Measurements from ENCODE around the gene FADS1.

DNA sequence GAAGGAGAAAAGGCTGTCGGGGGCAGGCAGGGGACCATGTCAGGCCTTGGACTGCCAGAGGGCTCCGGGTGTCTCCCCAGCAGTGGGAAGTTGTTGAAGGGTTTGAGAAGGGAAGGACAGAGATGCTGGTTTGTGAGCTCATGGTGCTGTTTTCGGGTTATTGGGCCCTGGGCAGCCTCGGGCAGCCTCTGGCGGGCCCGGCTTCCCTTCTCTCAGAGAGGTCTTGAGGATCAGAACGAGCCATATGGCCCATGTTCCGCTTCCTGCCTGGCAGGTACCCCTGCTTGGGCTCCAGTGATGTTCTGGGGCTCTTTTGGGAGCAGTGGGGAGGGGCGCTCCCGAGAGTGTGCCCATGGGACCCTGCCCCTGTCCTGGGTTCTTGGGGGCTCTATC is 54.6 kb downstream of the FADS1 start:
- TF ChIP-seq, protein P1, sequence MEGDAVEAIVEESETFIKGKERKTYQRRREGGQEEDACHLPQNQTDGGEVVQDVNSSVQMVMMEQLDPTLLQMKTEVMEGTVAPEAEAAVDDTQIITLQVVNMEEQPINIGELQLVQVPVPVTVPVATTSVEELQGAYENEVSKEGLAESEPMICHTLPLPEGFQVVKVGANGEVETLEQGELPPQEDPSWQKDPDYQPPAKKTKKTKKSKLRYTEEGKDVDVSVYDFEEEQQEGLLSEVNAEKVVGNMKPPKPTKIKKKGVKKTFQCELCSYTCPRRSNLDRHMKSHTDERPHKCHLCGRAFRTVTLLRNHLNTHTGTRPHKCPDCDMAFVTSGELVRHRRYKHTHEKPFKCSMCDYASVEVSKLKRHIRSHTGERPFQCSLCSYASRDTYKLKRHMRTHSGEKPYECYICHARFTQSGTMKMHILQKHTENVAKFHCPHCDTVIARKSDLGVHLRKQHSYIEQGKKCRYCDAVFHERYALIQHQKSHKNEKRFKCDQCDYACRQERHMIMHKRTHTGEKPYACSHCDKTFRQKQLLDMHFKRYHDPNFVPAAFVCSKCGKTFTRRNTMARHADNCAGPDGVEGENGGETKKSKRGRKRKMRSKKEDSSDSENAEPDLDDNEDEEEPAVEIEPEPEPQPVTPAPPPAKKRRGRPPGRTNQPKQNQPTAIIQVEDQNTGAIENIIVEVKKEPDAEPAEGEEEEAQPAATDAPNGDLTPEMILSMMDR (IDR thresholded peaks at IDR 0.05; ENCODE audit: insufficient read depth, low read length): no peak
- TF ChIP-seq POLR2AphosphoS5 (IDR thresholded peaks at IDR 0.05; ENCODE audit: low read depth) (no peak), GABPA (IDR thresholded peaks at IDR 0.05; ENCODE audit: low read depth) (no peak), SPI1 (IDR thresholded peaks at IDR 0.05; ENCODE audit: borderline replicate concordance, low read depth) (no peak)
- TF ChIP-seq, protein P2, sequence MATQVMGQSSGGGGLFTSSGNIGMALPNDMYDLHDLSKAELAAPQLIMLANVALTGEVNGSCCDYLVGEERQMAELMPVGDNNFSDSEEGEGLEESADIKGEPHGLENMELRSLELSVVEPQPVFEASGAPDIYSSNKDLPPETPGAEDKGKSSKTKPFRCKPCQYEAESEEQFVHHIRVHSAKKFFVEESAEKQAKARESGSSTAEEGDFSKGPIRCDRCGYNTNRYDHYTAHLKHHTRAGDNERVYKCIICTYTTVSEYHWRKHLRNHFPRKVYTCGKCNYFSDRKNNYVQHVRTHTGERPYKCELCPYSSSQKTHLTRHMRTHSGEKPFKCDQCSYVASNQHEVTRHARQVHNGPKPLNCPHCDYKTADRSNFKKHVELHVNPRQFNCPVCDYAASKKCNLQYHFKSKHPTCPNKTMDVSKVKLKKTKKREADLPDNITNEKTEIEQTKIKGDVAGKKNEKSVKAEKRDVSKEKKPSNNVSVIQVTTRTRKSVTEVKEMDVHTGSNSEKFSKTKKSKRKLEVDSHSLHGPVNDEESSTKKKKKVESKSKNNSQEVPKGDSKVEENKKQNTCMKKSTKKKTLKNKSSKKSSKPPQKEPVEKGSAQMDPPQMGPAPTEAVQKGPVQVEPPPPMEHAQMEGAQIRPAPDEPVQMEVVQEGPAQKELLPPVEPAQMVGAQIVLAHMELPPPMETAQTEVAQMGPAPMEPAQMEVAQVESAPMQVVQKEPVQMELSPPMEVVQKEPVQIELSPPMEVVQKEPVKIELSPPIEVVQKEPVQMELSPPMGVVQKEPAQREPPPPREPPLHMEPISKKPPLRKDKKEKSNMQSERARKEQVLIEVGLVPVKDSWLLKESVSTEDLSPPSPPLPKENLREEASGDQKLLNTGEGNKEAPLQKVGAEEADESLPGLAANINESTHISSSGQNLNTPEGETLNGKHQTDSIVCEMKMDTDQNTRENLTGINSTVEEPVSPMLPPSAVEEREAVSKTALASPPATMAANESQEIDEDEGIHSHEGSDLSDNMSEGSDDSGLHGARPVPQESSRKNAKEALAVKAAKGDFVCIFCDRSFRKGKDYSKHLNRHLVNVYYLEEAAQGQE (IDR thresholded peaks at IDR 0.05; ENCODE audit: insufficient replicate concordance, low read depth): no peak

Measured in HL-60 (cell line).